Measurements from ENCODE around the gene RRP8.

DNA sequence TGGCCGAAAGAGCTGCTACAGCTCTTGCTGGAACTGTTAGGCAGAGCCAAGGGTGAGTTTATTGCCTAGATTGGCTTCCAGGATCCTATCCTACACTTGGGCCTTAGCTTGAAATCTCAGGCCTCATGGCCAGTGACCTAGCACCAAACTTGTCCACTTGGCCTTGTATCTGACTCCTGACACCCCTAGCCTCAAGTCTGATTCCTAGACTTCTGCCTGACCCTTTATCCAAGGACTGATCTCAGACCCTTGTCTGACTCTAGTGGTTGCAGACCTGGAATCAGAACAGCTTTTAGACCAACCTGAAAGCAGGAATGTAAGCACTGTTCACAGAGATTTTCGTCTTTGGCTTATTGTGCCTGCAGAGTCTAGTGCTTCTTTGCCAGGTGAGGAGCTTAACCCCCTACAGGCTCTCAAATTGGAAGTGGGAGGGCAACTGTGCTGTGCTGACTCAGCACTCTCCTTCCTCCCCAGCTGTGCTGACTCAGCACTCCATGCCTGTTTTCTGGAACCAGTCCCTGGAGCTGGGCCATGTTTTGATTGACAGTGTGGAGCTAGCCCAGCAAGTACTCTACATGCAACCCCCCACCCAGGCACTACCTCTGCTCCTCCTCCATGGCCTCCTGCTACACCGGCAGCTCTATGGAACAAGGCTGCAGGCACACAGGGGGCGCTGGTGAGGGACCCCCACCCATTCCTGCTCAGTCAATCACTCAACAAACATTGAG lies 35.1 kb downstream of the RRP8 start:
- no peak for TF ChIP-seq EP300 (IDR thresholded peaks at IDR 0.05)
- TF ChIP-seq, protein P1, sequence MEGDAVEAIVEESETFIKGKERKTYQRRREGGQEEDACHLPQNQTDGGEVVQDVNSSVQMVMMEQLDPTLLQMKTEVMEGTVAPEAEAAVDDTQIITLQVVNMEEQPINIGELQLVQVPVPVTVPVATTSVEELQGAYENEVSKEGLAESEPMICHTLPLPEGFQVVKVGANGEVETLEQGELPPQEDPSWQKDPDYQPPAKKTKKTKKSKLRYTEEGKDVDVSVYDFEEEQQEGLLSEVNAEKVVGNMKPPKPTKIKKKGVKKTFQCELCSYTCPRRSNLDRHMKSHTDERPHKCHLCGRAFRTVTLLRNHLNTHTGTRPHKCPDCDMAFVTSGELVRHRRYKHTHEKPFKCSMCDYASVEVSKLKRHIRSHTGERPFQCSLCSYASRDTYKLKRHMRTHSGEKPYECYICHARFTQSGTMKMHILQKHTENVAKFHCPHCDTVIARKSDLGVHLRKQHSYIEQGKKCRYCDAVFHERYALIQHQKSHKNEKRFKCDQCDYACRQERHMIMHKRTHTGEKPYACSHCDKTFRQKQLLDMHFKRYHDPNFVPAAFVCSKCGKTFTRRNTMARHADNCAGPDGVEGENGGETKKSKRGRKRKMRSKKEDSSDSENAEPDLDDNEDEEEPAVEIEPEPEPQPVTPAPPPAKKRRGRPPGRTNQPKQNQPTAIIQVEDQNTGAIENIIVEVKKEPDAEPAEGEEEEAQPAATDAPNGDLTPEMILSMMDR (IDR thresholded peaks at IDR 0.05), result no peak
- no peak for TF ChIP-seq POLR2A (IDR thresholded peaks at IDR 0.05)
- peak in 2 of 4 donors; percentile 18 to 46 for TF ChIP-seq POLR2AphosphoS5 (IDR thresholded peaks at IDR 0.05)

Data from sigmoid colon (tissue), 4 donors.